Measurements from ENCODE around the gene NTNG2. TPM values are rescaled to one million over a fixed set of nuclear protein-coding genes. Genes with fewer than 3 reads are reported as not detected.
"Not testable (repeated sequence)": the region's sequence is repeated elsewhere in the genome, so short reads cannot be mapped to it uniquely, and the experiment has no call there.

Gene NTNG2
- total RNA-seq, 4 donors from 2014 or later: 0.10 to 1.0 (median 0.29) TPM

- intact Hi-C loops (cut with DNase I; ENCODE audit: low total_unique reads): no loop called here
- no peak overlapping the region for H3K4me3 ChIP-seq (ENCODE audit: low read depth, poor library complexity, severe bottlenecking)
- 61 to 78% methylated on average over 12 of the region's 12 CpGs for WGBS, 2 donors
- TF ChIP-seq, protein P1, sequence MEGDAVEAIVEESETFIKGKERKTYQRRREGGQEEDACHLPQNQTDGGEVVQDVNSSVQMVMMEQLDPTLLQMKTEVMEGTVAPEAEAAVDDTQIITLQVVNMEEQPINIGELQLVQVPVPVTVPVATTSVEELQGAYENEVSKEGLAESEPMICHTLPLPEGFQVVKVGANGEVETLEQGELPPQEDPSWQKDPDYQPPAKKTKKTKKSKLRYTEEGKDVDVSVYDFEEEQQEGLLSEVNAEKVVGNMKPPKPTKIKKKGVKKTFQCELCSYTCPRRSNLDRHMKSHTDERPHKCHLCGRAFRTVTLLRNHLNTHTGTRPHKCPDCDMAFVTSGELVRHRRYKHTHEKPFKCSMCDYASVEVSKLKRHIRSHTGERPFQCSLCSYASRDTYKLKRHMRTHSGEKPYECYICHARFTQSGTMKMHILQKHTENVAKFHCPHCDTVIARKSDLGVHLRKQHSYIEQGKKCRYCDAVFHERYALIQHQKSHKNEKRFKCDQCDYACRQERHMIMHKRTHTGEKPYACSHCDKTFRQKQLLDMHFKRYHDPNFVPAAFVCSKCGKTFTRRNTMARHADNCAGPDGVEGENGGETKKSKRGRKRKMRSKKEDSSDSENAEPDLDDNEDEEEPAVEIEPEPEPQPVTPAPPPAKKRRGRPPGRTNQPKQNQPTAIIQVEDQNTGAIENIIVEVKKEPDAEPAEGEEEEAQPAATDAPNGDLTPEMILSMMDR (IDR thresholded peaks at IDR 0.05): no peak
- TF ChIP-seq POLR2A (IDR thresholded peaks at IDR 0.05): no peak
- no peak for DNase-seq (ENCODE audit: low spot score in 2 of 2)
Measured at GRCh38 chr9:132129535-132129934, 32.3 kb upstream of the NTNG2 start.

GRCh38 chr9:132134085-132134484, 27.8 kb upstream of the NTNG2 start:
- 59 to 64% methylated on average over 5 of the region's 5 CpGs for WGBS, 2 donors
- intact Hi-C loops (cut with DNase I; ENCODE audit: low total_unique reads); H3K4me3 ChIP-seq (ENCODE audit: low read depth, poor library complexity, severe bottlenecking); DNase-seq (ENCODE audit: low spot score in 2 of 2): not testable (repeated sequence)

DNA sequence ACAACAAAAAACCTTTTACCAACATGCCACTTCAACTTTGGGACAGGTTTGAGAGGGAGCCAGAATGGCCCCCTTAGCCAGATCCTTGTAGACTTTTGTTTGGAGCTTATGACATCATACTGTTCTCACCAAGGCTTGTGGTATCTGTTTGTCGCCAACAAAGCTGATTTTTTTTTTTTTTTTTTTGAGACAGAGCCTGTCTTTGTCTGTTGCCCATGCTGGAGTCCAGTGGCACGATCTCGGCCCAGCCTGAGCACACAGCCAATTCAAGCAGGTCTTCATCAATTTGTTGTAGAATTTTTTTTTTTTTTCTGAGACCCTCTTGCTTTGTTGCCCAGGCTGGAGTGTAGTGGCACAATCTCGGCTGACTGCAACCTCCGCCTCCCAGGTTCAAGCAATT, 26.4 kb upstream of the NTNG2 start:
- 86 to 88% methylated on average over 5 of the region's 5 CpGs for WGBS, 2 donors
- DNase-seq (ENCODE audit: low spot score in 2 of 2): no peak
- H3K4me3 ChIP-seq (ENCODE audit: low read depth, poor library complexity, severe bottlenecking): no peak overlapping the region
- intact Hi-C loops (cut with DNase I; ENCODE audit: low total_unique reads): no loop called here
- TF ChIP-seq, protein P1 (IDR thresholded peaks at IDR 0.05): no peak
- TF ChIP-seq POLR2A (IDR thresholded peaks at IDR 0.05): no peak

DNA sequence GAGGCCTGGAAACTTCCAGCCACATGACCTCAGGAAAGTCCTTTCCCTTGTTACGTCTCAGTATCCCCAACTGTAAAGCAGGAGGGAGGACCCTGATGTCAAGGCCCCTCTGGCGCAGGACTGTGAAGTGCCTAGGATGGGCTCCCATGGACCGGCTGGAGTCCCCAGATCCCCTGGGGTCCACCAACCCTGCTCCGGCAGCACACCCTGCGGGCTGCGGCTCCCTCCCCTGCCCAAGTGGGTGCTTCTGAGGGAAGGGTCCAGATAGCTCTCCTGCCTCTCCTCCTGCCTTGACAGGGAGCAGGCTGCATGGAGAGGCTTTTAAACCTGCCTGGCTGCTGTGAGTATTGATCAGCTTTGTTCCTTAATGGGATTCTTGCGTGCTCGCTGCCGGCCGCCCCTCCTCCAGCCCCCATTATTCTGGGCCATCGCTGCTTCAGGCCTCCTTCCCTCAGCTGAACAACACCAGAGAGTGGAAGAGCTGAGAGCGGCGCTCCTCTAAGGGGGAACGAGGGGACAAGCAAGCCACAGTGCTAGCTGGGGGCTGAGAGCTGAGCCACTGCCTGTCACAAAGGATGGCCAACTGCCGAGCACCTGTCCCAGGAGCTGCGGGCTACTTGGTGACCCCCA, 25.6 kb upstream of the NTNG2 start:
- no peak for DNase-seq (ENCODE audit: low spot score in 2 of 2)
- no peak overlapping the region for H3K4me3 ChIP-seq (ENCODE audit: low read depth, poor library complexity, severe bottlenecking)
- TF ChIP-seq POLR2A (IDR thresholded peaks at IDR 0.05): no peak
- TF ChIP-seq, protein P1 (IDR thresholded peaks at IDR 0.05): no peak
- WGBS, 2 donors: 53 to 58% methylated on average over 14 to 16 of the region's 16 CpGs
- intact Hi-C loops (cut with DNase I; ENCODE audit: low total_unique reads): no loop called here

DNA sequence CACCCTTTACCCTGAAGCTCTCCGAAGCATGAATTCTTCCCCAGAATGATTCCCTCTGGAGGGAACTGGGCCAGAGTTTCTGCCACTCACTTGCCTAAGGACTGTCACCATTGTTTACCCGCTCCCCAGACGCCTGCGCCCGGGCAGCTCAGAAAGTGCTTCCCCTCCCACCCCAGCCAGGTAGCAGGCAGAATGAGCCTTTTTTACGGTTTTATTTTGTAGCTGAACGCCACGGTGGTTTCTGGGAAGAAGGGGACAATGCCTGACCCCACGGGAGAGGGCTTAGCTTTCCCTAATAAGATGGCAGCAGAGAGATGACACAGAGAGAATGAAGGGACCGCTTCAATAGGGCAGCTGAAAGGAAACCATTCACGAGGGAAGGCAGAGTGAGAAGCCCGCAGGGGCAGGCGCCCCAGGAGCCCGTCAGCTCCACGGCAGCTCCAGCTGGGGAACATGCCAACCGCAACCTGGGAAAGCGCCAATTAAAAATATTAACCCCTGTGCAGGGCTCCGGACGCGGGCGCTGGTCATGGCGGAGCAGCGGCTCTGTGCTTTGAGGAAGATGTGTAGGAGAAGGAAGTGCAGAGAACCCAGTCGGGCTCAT, 20.4 kb upstream of the NTNG2 start:
- TF ChIP-seq, protein P1 (IDR thresholded peaks at IDR 0.05): no peak
- no peak for TF ChIP-seq POLR2A (IDR thresholded peaks at IDR 0.05)
- no peak for DNase-seq (ENCODE audit: low spot score in 2 of 2)
- WGBS, 2 donors: 2 to 3% methylated on average over 24 of the region's 24 CpGs
- no peak overlapping the region for H3K4me3 ChIP-seq (ENCODE audit: low read depth, poor library complexity, severe bottlenecking)
- intact Hi-C loops (cut with DNase I; ENCODE audit: low total_unique reads): no loop called here

- no peak overlapping the region for H3K4me3 ChIP-seq (ENCODE audit: low read depth, poor library complexity, severe bottlenecking)
- intact Hi-C loops (cut with DNase I; ENCODE audit: low total_unique reads): no loop called here
Measured at GRCh38 chr9:132141948-132142594, 19.8 kb upstream of the NTNG2 start.

More at GRCh38 chr9:132141948-132142594, 19.8 kb upstream of the NTNG2 start:
- DNase-seq (ENCODE audit: low spot score in 2 of 2): no peak
- WGBS, 2 donors: 39% methylated on average over 12 of the region's 12 CpGs
- TF ChIP-seq, protein P1 (IDR thresholded peaks at IDR 0.05): no peak
- TF ChIP-seq POLR2A (IDR thresholded peaks at IDR 0.05): no peak
